Fibroblast of peridontal ligament (primary cell): ENCODE results near the gene BASP1.
"Not testable (repeated sequence)": the region's sequence is repeated elsewhere in the genome, so short reads cannot be mapped to it uniquely, and the experiment has no call there.

ENCODE experiments used
- DNase-seq: peaks from one replicate; pipeline ENCODE4 v3.0.0-alpha.2; 2010; ENCODE audit errors: extremely low read depth

The BASP1 gene

GRCh38 chr5:17288570-17288969 lies 71.1 kb downstream of the BASP1 start:
- no peak for DNase-seq

GRCh38 chr5:17289681-17290539 lies 72.5 kb downstream of the BASP1 start:
- DNase-seq, result no peak

- DNase-seq, result no peak
Measured at GRCh38 chr5:17290540-17290974, 73.1 kb downstream of the BASP1 start.

GRCh38 chr5:17292434-17293015 lies 75.1 kb downstream of the BASP1 start:
- DNase-seq, result no peak

- DNase-seq, result no peak
Measured at GRCh38 chr5:17294639-17295311, 77.3 kb downstream of the BASP1 start.

- DNase-seq, result no peak
Measured at GRCh38 chr5:17295671-17296070, 78.2 kb downstream of the BASP1 start.

- DNase-seq, result no peak
Measured at GRCh38 chr5:17302106-17302505, 84.7 kb downstream of the BASP1 start.

- DNase-seq, result peak; percentile 71
Measured at GRCh38 chr5:17302604-17303003, 85.2 kb downstream of the BASP1 start.

GRCh38 chr5:17304282-17304681 lies 86.9 kb downstream of the BASP1 start:
- DNase-seq, result peak; percentile 32

GRCh38 chr5:17305017-17305416 lies 87.6 kb downstream of the BASP1 start:
- no peak for DNase-seq

GRCh38 chr5:17305964-17306725 lies 88.7 kb downstream of the BASP1 start:
- peak; percentile 63 for DNase-seq

- no peak for DNase-seq
Measured at GRCh38 chr5:17306726-17307091, 89.3 kb downstream of the BASP1 start.

- not testable (repeated sequence) for DNase-seq
Measured at GRCh38 chr5:17307440-17307839, 90.0 kb downstream of the BASP1 start.

GRCh38 chr5:17308326-17309065 lies 91.1 kb downstream of the BASP1 start:
- DNase-seq, result no peak

GRCh38 chr5:17309462-17309861 lies 92.0 kb downstream of the BASP1 start:
- no peak for DNase-seq

GRCh38 chr5:17310502-17310901 lies 93.1 kb downstream of the BASP1 start:
- DNase-seq, result not testable (repeated sequence)

- DNase-seq, result not testable (repeated sequence)
Measured at GRCh38 chr5:17311811-17312210, 94.4 kb downstream of the BASP1 start.

- DNase-seq, result no peak
Measured at GRCh38 chr5:17312358-17312757, 94.9 kb downstream of the BASP1 start.

- DNase-seq, result peak; percentile 51
Measured at GRCh38 chr5:17314907-17315471, 97.6 kb downstream of the BASP1 start.

- peak; percentile 90 for DNase-seq
Measured at GRCh38 chr5:17315710-17316221, 98.3 kb downstream of the BASP1 start.
